ENCODE results near the gene MAPKAPK2.

The MAPKAPK2 gene

DNA sequence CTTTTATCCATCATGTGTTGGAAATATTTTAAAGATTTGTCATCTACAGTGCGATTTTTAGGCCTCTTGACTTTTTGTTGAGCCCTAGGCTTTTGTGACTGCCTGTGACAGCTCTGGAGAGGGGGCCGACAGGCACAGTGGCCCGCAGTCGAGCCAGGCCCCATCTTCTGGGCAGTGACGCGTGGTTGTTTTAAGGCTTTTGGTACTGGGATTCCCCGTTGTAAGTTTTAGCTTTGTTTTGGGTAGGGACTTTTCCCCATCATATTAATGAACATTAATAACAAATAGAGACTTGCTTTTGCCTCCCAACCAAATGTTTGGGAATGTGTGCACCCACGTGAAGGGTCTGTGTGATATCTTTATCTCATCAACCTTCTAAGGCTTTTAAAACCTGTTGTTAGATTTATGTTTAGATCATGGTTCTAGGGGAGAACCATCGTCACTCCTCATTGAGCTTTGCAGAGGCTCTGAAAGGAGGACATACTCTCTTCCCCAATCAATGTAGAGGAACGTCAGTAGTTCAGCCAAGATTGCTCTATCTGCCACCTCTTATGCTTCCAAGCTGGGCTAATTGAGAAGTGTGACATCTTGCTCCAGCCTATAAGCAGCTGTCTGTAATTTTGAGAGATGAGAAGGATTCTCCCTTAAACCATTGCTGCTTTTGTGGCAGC is 34.6 kb downstream of the MAPKAPK2 start:
- no peak overlapping the region for H3K4me3 ChIP-seq (ENCODE audit: low read depth, low read length)
- TF ChIP-seq, protein P1, sequence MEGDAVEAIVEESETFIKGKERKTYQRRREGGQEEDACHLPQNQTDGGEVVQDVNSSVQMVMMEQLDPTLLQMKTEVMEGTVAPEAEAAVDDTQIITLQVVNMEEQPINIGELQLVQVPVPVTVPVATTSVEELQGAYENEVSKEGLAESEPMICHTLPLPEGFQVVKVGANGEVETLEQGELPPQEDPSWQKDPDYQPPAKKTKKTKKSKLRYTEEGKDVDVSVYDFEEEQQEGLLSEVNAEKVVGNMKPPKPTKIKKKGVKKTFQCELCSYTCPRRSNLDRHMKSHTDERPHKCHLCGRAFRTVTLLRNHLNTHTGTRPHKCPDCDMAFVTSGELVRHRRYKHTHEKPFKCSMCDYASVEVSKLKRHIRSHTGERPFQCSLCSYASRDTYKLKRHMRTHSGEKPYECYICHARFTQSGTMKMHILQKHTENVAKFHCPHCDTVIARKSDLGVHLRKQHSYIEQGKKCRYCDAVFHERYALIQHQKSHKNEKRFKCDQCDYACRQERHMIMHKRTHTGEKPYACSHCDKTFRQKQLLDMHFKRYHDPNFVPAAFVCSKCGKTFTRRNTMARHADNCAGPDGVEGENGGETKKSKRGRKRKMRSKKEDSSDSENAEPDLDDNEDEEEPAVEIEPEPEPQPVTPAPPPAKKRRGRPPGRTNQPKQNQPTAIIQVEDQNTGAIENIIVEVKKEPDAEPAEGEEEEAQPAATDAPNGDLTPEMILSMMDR (IDR thresholded peaks at IDR 0.05; ENCODE audit: low read depth, low read length) = no peak

GRCh38 chr1:206721454-206721853 is 36.7 kb downstream of the MAPKAPK2 start:
- no peak overlapping the region for H3K4me3 ChIP-seq (ENCODE audit: low read depth, low read length)
- TF ChIP-seq, protein P1 (IDR thresholded peaks at IDR 0.05; ENCODE audit: low read depth, low read length) = no peak

- TF ChIP-seq, protein P1 (IDR thresholded peaks at IDR 0.05; ENCODE audit: low read depth, low read length) = no peak
These were observed 38.2 kb downstream of the MAPKAPK2 start for GRCh38 chr1:206722751-206723461.

DNA sequence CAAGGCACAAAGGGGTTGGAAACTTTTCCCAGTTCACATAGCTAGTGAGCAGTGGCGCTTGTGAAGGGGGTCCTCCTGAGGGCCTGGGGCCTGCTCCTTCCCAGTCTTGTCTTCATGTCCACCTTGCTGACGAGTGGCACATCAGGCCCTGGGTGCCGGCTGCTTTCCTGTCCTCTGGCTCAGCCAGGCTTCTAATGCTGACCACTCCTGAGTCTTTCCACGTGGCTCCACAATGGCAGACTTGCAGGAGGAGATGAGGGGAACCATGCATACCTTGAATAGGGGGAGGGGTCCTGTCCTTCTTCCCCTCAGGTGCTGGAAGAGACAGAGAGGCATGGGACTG is 38.7 kb downstream of the MAPKAPK2 start:
- TF ChIP-seq, protein P1 (IDR thresholded peaks at IDR 0.05; ENCODE audit: low read depth, low read length) = no peak
- no peak overlapping the region; the same call in 1 of the 2 replicates for H3K4me3 ChIP-seq (ENCODE audit: low read depth, low read length)

More at GRCh38 chr1:206722751-206723461, 38.2 kb downstream of the MAPKAPK2 start:
- H3K4me3 ChIP-seq (ENCODE audit: low read depth, low read length) = no peak overlapping the region

DNA sequence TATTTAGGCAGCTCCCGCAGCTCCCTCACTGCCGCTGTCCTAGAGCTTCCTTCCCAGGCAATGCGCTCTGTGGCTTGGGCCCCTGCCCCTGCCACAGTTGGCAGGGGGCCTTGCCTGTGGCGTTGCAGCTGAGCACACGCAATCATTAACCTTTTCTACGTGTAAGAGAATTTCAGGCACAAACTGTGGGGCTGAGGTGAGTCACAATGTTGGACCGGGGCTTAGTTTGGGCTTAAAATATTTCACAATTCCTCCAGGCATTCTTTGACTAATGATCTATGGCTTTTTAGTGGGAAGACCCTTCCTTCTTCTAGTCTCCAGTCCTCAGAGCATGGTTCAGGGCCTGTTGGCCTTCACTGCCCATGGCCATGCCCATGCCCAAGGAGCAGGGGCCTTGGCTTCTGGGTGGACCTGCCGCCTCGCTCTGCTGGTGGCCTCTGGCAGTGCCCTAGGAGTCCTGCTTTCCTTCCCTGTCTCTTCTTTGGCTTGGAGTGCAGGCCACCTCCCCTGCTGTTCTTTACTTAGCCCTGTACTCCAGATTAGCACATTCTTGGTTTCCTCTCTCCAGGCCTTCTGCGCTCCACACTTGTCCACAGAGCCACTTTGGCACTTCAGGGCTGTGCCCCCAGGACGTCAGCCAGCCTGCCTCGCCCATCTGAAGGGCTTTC is 39.2 kb downstream of the MAPKAPK2 start:
- TF ChIP-seq, protein P1 (IDR thresholded peaks at IDR 0.05; ENCODE audit: low read depth, low read length) = no peak
- no peak overlapping the region; the same call in 1 of the 2 replicates for H3K4me3 ChIP-seq (ENCODE audit: low read depth, low read length)

- H3K4me3 ChIP-seq (ENCODE audit: low read depth, low read length) = no peak overlapping the region
- TF ChIP-seq, protein P1 (IDR thresholded peaks at IDR 0.05; ENCODE audit: low read depth, low read length) = peak; percentile 66
These were observed 40.6 kb downstream of the MAPKAPK2 start for GRCh38 chr1:206725109-206725963.
